Fibroblast of the aortic adventitia (primary cell): ENCODE measurements around the gene LRMDA. TPM values are rescaled to one million over a fixed set of nuclear protein-coding genes. Genes with fewer than 3 reads are reported as not detected.

Experiments
- DNase-seq: peaks from one replicate; pipeline ENCODE4 v3.0.0-alpha.2; 2010; ENCODE audit warnings: low read depth
- H3K4me3 ChIP-seq: 2 replicates; pipeline ENCODE4 v1.5.1; 2011; ENCODE audit warnings: low read depth, mild to moderate bottlenecking, control low read depth, low read length, moderate library complexity
- total RNA-seq: library from RNA; depleted of rRNA; stranded (reverse); fragments of >200 nt; gene quantifications from 2 replicates; pipeline ENCODE4 v1.2.3, GENCODE V29; 2012; ENCODE audit warnings: low replicate concordance
- TF ChIP-seq, protein P1 (sequence below): IDR thresholded peaks from 2 replicates; pipeline ENCODE4 v1.5.1; 2011; ENCODE audit warnings: mild to moderate bottlenecking, low read length, control low read depth, inconsistent platforms; ENCODE audit not compliant: insufficient read depth

Gene LRMDA
- total RNA-seq, 1 donor = 6.3 TPM

DNA sequence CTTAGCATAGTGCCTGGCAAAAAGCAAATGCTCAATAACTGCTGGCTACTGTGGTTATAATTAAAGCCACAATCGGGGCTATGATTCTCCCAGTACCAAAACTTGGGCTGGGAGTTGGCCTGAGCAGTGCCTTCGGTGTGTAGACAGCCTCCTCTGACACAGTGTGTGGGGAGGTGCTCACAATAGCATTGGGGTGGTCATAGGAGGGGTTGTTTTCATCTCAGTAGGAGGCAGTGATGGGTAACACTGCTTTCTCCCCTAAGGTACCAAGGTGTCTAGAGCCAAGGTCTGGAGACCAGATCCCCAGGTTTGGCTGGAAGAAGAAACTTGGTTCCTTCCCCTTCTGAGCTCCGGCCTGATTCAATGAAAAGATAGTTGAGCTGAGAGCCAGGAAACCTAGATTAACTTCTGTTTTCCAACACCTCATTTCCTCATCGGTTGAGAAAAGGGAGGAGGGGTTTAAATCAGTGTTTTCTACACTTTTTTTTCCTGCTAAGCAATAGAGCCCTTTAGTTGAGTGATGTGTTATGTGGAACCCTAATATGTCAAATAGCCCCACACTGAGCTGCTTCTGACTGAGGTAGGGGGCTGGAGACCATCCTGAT, 68.2 kb downstream of the LRMDA start:
- TF ChIP-seq, protein P1, sequence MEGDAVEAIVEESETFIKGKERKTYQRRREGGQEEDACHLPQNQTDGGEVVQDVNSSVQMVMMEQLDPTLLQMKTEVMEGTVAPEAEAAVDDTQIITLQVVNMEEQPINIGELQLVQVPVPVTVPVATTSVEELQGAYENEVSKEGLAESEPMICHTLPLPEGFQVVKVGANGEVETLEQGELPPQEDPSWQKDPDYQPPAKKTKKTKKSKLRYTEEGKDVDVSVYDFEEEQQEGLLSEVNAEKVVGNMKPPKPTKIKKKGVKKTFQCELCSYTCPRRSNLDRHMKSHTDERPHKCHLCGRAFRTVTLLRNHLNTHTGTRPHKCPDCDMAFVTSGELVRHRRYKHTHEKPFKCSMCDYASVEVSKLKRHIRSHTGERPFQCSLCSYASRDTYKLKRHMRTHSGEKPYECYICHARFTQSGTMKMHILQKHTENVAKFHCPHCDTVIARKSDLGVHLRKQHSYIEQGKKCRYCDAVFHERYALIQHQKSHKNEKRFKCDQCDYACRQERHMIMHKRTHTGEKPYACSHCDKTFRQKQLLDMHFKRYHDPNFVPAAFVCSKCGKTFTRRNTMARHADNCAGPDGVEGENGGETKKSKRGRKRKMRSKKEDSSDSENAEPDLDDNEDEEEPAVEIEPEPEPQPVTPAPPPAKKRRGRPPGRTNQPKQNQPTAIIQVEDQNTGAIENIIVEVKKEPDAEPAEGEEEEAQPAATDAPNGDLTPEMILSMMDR = no peak
- no peak for DNase-seq
- no peak overlapping the region for H3K4me3 ChIP-seq

DNA sequence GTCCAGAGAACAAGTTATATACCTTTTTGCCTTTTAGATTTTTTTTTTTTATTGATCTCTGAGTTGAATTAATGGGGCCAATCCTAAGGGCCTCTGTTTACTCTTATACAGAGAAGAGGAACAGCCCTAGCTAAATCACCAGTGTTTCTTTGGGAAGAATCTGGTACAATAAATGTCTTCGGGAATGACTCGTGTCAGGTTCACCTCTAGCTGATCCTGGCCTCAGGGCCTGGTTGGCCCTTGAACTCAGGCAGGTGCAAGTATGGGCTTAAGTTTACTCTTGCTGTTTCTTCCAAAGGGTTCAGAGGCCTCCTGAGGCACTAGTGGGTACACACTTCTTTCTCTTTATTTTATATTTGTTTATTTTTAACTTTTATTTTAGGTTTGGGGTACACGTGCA, 71.0 kb downstream of the LRMDA start:
- TF ChIP-seq, protein P1 = no peak
- DNase-seq = no peak
- no peak overlapping the region for H3K4me3 ChIP-seq

DNA sequence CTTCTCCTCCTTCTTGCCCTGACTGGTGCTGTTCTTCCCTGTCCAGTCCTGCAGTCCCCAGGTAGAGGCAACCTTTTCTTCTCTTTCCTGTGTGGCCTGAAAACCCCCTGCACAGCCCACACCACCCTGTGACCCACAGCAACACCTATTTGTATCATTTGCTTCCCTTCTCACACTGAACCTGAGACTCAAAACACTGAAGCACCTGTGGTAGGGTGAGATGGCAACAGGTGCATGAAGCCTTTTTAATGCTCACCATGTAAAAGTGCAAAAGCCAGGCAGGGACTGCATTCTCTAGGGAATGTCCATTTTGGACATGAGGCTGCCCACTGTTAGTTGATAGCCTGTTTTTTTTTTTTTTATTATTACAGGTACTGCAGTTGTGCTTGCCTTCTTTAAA, 71.4 kb downstream of the LRMDA start:
- TF ChIP-seq, protein P1 = no peak
- no peak for DNase-seq
- H3K4me3 ChIP-seq = no peak overlapping the region

DNA sequence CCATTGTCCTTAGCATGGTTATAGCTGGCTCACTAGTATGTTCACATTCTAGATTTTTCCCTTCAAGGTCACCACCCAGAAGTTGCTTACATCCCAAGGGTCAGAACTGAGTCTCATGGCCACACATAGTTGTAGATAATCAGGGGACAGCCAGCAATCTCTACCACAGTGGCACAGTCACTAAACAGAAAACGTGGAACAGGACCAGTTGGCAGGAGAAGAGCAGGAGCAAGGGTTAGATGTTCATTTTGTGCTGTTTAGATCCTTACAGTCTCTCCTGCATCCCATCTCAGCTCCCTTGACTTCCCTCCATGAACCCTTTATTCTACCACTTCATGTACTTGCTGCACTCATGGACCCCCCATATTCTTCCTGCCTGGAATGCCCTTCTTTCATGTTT, 73.9 kb downstream of the LRMDA start:
- TF ChIP-seq, protein P1 = no peak
- DNase-seq = no peak
- no peak overlapping the region for H3K4me3 ChIP-seq

DNA sequence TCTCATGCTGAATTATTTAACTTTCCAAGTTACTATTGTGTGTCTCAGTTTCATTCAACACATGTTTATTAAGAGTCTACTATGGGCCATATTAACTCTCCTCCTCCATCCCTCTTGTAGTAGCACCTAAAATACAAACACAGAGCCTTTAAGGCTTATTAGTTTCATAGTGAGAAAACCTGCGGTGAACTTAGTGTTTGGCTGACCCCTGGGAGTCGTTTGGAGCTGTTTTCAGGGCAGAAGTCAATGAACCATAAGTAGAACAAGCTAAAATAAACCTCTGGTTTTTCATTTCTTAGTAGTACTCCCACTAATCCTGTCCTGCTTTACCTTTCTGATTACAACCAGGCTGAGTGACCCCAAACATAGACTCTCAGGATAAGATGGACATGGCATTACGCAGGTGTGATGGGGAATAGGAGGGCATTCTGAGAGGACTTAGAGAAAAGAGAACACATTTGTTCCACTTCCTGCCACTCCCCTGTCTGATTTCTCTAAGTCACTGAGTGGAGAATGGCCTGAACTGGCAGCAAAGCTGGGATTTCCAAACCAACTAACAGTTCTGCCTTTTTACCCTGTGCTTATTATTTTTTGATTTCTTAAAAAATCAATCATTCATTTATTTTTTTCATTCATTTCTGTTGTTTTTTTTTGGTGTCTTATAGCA, 74.5 kb downstream of the LRMDA start:
- no peak for DNase-seq
- TF ChIP-seq, protein P1 = no peak
- H3K4me3 ChIP-seq = no peak overlapping the region

DNA sequence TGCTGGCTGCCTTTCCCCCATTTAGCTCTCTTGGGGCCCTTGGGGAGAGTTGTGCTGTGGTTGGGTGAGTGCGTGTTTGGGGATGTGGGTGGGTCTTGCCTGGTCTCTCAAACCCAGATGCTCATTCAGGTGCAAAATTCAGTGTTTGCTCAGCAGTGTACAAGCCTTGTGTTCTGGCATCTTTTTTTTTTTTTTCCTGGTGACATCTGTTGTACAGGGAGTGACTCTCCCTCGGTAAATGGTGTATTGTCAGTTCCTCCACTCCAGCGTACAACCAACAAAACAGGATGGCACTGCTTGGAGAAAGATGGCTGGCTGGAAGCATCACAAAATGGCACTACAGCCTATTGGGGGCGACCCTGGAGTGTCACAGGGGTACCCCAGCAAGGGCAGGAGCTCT, 75.5 kb downstream of the LRMDA start:
- TF ChIP-seq, protein P1 = no peak
- no peak for DNase-seq
- H3K4me3 ChIP-seq = no peak overlapping the region
